ENCODE results near the gene SLC5A6. TPM values are rescaled to one million over a fixed set of nuclear protein-coding genes. Genes with fewer than 3 reads are reported as not detected.

Gene SLC5A6
- total RNA-seq, 1 experiment from 2014 or later = 122 TPM

DNA sequence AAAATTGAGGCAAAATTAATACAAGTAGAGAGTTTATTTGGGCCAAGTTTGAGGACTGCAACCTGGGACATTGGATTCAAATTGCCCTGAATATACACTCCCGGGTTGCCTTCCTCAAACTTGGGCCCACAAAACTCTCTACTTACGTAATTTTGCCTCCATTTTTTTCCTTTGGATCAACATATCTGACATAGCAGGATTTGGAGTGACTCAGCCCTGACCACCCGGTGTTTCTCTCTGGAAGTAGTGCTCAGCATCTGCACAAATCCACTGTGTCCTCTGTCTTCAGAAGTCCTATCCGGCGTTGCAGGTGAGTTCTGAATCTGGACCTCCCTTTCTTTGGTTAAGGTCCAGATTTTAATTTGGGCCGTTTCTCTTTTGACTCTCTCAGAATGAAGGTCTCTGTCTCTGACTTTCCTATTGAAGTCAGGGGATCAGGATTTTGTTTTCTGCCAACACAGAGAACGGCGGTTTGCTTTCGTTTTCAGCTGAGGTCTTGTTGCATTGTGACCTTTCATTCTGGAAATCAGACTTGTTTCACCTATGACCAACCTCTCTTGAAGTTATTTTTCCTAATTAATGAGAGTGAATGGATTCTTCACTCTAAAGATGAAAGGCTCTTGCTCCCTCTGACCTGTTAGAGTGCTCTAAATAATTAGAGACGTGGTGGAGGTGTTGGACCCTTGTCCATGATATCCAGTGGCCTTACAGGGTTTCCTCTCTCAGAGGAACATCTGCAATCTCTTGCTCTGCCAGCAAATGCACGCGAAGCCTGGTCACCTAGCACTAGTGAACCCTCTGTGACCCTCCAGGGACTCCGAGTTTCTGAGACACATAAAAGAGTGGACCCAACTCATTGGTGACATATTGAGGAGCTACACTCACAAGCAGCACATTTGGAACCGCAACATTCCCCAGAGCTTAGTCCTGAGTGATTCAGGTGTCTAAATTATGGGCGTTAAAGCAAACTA is 49.6 kb downstream of the SLC5A6 start:
- no peak overlapping the region for H4K91ac ChIP-seq (ENCODE audit: insufficient read length, low read depth, low read length)
- H2BK120ac ChIP-seq (ENCODE audit: low read depth, low read length, poor library complexity, severe bottlenecking) = no peak overlapping the region
- no peaks in the 10 kb centered on the region for H3K79me1 ChIP-seq (ENCODE audit: insufficient read depth, low read depth, low read length, poor library complexity, severe bottlenecking)
- no peak overlapping the region for H3T11ph ChIP-seq (ENCODE audit: low read length)
- H4K5ac ChIP-seq (ENCODE audit: insufficient read length, low read depth, low read length) = no peak overlapping the region
- no peaks in the 10 kb centered on the region for H3K27me3 ChIP-seq (ENCODE audit: insufficient read depth, low read length)
- no peak overlapping the region for H3K56ac ChIP-seq (ENCODE audit: insufficient read length, low read depth, low read length)
- H3K4me3 Mint-ChIP-seq = no peak overlapping the region
- no peak overlapping the region for H3K23ac ChIP-seq (ENCODE audit: insufficient read length, low read depth, low read length)
- H2BK12ac ChIP-seq (ENCODE audit: insufficient read length, low read depth, low read length) = no peak overlapping the region
- no peak overlapping the region for H2BK20ac ChIP-seq (ENCODE audit: low read depth, low read length, poor library complexity, severe bottlenecking)
- no peak overlapping the region for H3K27ac Mint-ChIP-seq
- peaks cover 4 to 10% of the 10 kb centered on the region in 2 experiments; a peak in 2 of 5 replicates for H3K9me3 Mint-ChIP-seq
- H3K14ac ChIP-seq (ENCODE audit: insufficient read depth, low read length) = no peak overlapping the region
- no peaks in the 10 kb centered on the region for H3K9me3 ChIP-seq (ENCODE audit: control insufficient read depth, low read depth, low read length)
- no peak for DNase-seq
- no peaks in the 10 kb centered on the region for H4K20me1 ChIP-seq (ENCODE audit: control insufficient read depth, insufficient read depth, insufficient read length)
- H3K36me3 Mint-ChIP-seq (ENCODE audit: insufficient read depth in 1 of 3, low read depth in 3 of 3) = peaks cover 0 to 5% (median 0%) of the 10 kb centered on the region in 3 experiments; a peak in 3 of 7 replicates
- no peak overlapping the region for H2BK5ac ChIP-seq (ENCODE audit: insufficient read length, low read length)
- H3K4me1 ChIP-seq (ENCODE audit: insufficient read depth, low read length) = peaks cover 2% of the 10 kb centered on the region; the same call in 1 of the 2 replicates
- no peak overlapping the region for H3K18ac ChIP-seq (ENCODE audit: insufficient read length, low read depth, low read length)
- H4K8ac ChIP-seq (replicated peaks; ENCODE audit: insufficient read length, low read depth, low read length) = no peak overlapping the region
- no peak overlapping the region for H3K27ac ChIP-seq (ENCODE audit: insufficient read length, low read depth, low read length)
- no CpG with 5 or more reads among the region's 15 CpGs for WGBS (ENCODE audit: extremely low coverage, insufficient read length, low lambda C conversion rate)
- H3K23me2 ChIP-seq (ENCODE audit: insufficient read length, low read depth, low read length, poor library complexity, severe bottlenecking) = no peaks in the 10 kb centered on the region
- no peak overlapping the region for H3K4me2 ChIP-seq (ENCODE audit: insufficient read depth, insufficient read length, low read length)
- no peak overlapping the region for H2AK5ac ChIP-seq (ENCODE audit: insufficient read length, low read length)
- no peak overlapping the region for H3K4ac ChIP-seq (ENCODE audit: low read depth, low read length)
- peaks cover 2% of the 10 kb centered on the region; the same call in 1 of the 2 replicates for H3K27me3 Mint-ChIP-seq (ENCODE audit: low read depth)
- no peaks in the 10 kb centered on the region for H3K79me2 ChIP-seq (ENCODE audit: insufficient read depth, low read length)
- H2AFZ ChIP-seq (ENCODE audit: low read length) = no peak overlapping the region
- no peak overlapping the region for H2BK15ac ChIP-seq (ENCODE audit: low read depth, low read length)
- TF ChIP-seq, protein P1, sequence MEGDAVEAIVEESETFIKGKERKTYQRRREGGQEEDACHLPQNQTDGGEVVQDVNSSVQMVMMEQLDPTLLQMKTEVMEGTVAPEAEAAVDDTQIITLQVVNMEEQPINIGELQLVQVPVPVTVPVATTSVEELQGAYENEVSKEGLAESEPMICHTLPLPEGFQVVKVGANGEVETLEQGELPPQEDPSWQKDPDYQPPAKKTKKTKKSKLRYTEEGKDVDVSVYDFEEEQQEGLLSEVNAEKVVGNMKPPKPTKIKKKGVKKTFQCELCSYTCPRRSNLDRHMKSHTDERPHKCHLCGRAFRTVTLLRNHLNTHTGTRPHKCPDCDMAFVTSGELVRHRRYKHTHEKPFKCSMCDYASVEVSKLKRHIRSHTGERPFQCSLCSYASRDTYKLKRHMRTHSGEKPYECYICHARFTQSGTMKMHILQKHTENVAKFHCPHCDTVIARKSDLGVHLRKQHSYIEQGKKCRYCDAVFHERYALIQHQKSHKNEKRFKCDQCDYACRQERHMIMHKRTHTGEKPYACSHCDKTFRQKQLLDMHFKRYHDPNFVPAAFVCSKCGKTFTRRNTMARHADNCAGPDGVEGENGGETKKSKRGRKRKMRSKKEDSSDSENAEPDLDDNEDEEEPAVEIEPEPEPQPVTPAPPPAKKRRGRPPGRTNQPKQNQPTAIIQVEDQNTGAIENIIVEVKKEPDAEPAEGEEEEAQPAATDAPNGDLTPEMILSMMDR (conservative IDR thresholded peaks at IDR 0.05) = no peak
- H3K4me1 Mint-ChIP-seq = peaks cover 26 to 34% of the 10 kb centered on the region in 2 experiments
- H3K9ac ChIP-seq (ENCODE audit: extremely low read depth, insufficient read length, low read length) = no peak overlapping the region
